ENCODE data around the gene SH3RF2. TPM values are rescaled to one million over a fixed set of nuclear protein-coding genes. Genes with fewer than 3 reads are reported as not detected.

The SH3RF2 gene
- total and polyA plus RNA-seq, 2 donors (not counting 3 experiments of a cell fraction or from before 2014, with no cell fraction given): 0.54 to 0.84 TPM

DNA sequence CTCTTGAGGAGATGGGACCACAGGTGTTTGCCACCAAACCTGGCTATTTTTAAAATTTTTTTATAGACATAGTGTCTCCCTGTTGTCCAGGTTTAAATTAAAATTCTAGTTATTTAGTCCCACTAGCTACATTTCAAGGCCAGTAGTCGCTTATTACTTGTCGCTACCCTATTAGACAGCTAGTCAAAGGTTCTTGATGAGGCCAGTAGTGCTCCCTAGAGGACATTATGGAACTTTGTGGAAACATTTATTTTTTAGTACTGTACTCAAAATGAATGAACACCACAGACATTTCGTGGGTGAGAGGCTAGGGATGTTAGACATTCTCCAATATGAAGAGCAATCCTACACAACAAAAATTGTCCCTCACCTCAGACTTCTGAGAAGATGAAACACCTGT is 49.2 kb upstream of the SH3RF2 start:
- ChIA-PET POLR2A (no interaction called here), CTCF (interaction anchor here (0.5 to 4.9 kb wide), 21 partner anchors 16 to 1682 kb away, joined by 3 to 63 read pairs (median 7); partner anchors contain the start of gene PRELID2)
- Histone ChIP-seq H3K4me2 (ENCODE audit: insufficient read depth, low read length) (no peak overlapping the region), H3K9me3 (replicated peaks; ENCODE audit: control insufficient read depth, insufficient read depth, low read length) (no peaks in the 10 kb centered on the region), H3K79me2 (ENCODE audit: control insufficient read depth, insufficient read depth, low read length) (no peaks in the 10 kb centered on the region), H3K4me3 (replicated peaks in 1 of 3; ENCODE audit: insufficient read depth in 1 of 3, low read depth in 1 of 3, low read length in 3 of 3) (no peak overlapping the region), H3K9ac (replicated peaks; ENCODE audit: extremely low read depth, insufficient read depth, low read length) (no peak overlapping the region), H3K36me3 (ENCODE audit: control insufficient read depth in 2 of 2, extremely low read depth in 1 of 2, insufficient read depth in 2 of 2, low read length in 2 of 2) (no peaks in the 10 kb centered on the region), H3K4me1 (ENCODE audit: control insufficient read depth, extremely low read depth, insufficient read depth, low read length) (no peaks in the 10 kb centered on the region), H2AFZ (ENCODE audit: low read depth, low read length) (no peak overlapping the region), H4K20me1 (replicated peaks; ENCODE audit: control insufficient read depth, extremely low read depth, insufficient read depth, low read length) (no peaks in the 10 kb centered on the region), H3K9me1 (replicated peaks; ENCODE audit: control insufficient read depth, extremely low read depth, insufficient read depth, low read length) (no peaks in the 10 kb centered on the region), H3K27ac (ENCODE audit: insufficient read depth, low read depth, low read length) (no peak overlapping the region), H3K27me3 (ENCODE audit: control insufficient read depth in 2 of 2, insufficient read depth in 2 of 2, low read length in 2 of 2) (peaks cover 0 to 9% of the 10 kb centered on the region in 2 experiments)
- FAIRE-seq: no peak
- DNase-seq (ENCODE audit: low read depth, low spot score): no peak
- intact Hi-C loops (cut with micrococcal nuclease): loop anchor here (1.0 kb wide), 1 partner anchor 133 kb away; no protein-coding TSS in a partner anchor
- TF ChIP-seq, protein P1, sequence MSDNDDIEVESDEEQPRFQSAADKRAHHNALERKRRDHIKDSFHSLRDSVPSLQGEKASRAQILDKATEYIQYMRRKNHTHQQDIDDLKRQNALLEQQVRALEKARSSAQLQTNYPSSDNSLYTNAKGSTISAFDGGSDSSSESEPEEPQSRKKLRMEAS (IDR thresholded peaks at IDR 0.05; ENCODE audit: insufficient read depth, insufficient read length): no peak
- no peak for TF ChIP-seq FOS (IDR thresholded peaks at IDR 0.05; ENCODE audit: borderline replicate concordance, insufficient read depth, low read length)
- TF ChIP-seq POLR2AphosphoS5 (IDR thresholded peaks at IDR 0.05; ENCODE audit: insufficient read depth, low read depth, low read length): no peak
- no peak for TF ChIP-seq POLR2A (IDR thresholded peaks at IDR 0.05; ENCODE audit: low read depth, low read length)
- TF ChIP-seq, protein P2, sequence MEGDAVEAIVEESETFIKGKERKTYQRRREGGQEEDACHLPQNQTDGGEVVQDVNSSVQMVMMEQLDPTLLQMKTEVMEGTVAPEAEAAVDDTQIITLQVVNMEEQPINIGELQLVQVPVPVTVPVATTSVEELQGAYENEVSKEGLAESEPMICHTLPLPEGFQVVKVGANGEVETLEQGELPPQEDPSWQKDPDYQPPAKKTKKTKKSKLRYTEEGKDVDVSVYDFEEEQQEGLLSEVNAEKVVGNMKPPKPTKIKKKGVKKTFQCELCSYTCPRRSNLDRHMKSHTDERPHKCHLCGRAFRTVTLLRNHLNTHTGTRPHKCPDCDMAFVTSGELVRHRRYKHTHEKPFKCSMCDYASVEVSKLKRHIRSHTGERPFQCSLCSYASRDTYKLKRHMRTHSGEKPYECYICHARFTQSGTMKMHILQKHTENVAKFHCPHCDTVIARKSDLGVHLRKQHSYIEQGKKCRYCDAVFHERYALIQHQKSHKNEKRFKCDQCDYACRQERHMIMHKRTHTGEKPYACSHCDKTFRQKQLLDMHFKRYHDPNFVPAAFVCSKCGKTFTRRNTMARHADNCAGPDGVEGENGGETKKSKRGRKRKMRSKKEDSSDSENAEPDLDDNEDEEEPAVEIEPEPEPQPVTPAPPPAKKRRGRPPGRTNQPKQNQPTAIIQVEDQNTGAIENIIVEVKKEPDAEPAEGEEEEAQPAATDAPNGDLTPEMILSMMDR (IDR thresholded peaks at IDR 0.05; ENCODE audit: extremely low read depth in 1 of 2, insufficient read depth in 1 of 2, low read depth in 1 of 2, low read length in 2 of 2): no peak
- TF ChIP-seq JUN (IDR thresholded peaks at IDR 0.05; ENCODE audit: borderline replicate concordance, insufficient read depth, insufficient read length, low read depth): no peak
- TF ChIP-seq MYC (IDR thresholded peaks at IDR 0.05; ENCODE audit: low read depth, low read length): no peak
- dilution Hi-C loops (cut with MboI; ENCODE audit: extremely low pct_ligation_motif_present, low sequenced_read_pairs): no loop called here
- no TSS peak for BruUV-seq (replicated peaks)
